Mucosa of descending colon (tissue), 3 donors: ENCODE data around the gene SLC25A25. TPM values are rescaled to one million over a fixed set of nuclear protein-coding genes. Genes with fewer than 3 reads are reported as not detected.
"Not testable (repeated sequence)": the region's sequence is repeated elsewhere in the genome, so short reads cannot be mapped to it uniquely, and the experiment has no call there.

Experiments
- ATAC-seq: fragments of 200-7000 bp; cut with Tn5 transposase; one replicate; pipeline ENCODE4 v1.9.1; 2020; ENCODE audit warnings: mild to moderate bottlenecking, moderate library complexity
- DNase-seq, 3 donors: peaks; one replicate each; pipeline ENCODE4 v3.0.0-alpha.2; 2020
- H3K36me3 ChIP-seq: fragments of 200-600 bp; one replicate; pipeline ENCODE4 v1.8.0; 2021; ENCODE audit warnings: low read depth, mild to moderate bottlenecking
- H3K4me1 ChIP-seq: fragments of 200-600 bp; one replicate; pipeline ENCODE4 v1.8.0; 2021; ENCODE audit warnings: low read depth, mild to moderate bottlenecking
- H3K4me3 ChIP-seq: fragments of 200-600 bp; one replicate; pipeline ENCODE4 v1.8.0; 2021; ENCODE audit warnings: mild to moderate bottlenecking
- H3K9me3 ChIP-seq: fragments of 200-600 bp; one replicate; pipeline ENCODE4 v1.8.0; 2021; ENCODE audit warnings: mild to moderate bottlenecking
- intact Hi-C, 2 donors: fragments of 100-400 bp; cut with DNase I in 1 of 2; cut with micrococcal nuclease in 1 of 2; formaldehyde crosslinking; loops; one replicate each; pipeline versions ENCODE4 v1.11.0 to v1.11.1; 2022; cut with DNase I, micrococcal nuclease
- total RNA-seq, 3 donors: library from RNA; stranded (reverse); fragmentation: NEBNext Ultra II Directional in 2 of 3; extraction: Animal tissue kit (Norgen Biotek cat#: 25700) in 2 of 3; gene quantifications; one replicate each; pipeline versions ENCODE4 v1.2.1 to v1.2.4, GENCODE V29; 2021 to 2023
- TF ChIP-seq, protein P1 (sequence below): fragments of 200-600 bp; IDR thresholded peaks from one replicate; pipeline ENCODE4 v1.8.0; 2022; ENCODE audit warnings: antibody characterized with exemption, mild to moderate bottlenecking
- donor health status: DM: no; HTN: no; CAD: no; lungs with moderate emphysema.
- donor health status: DM: no; HTN: no; CAD: no.
- donor health status: DM: no; HTN: yes; CAD: no.

Gene SLC25A25
- total RNA-seq, 3 donors from 2014 or later = 19.1 to 27.3 (median 21.3) TPM

DNA sequence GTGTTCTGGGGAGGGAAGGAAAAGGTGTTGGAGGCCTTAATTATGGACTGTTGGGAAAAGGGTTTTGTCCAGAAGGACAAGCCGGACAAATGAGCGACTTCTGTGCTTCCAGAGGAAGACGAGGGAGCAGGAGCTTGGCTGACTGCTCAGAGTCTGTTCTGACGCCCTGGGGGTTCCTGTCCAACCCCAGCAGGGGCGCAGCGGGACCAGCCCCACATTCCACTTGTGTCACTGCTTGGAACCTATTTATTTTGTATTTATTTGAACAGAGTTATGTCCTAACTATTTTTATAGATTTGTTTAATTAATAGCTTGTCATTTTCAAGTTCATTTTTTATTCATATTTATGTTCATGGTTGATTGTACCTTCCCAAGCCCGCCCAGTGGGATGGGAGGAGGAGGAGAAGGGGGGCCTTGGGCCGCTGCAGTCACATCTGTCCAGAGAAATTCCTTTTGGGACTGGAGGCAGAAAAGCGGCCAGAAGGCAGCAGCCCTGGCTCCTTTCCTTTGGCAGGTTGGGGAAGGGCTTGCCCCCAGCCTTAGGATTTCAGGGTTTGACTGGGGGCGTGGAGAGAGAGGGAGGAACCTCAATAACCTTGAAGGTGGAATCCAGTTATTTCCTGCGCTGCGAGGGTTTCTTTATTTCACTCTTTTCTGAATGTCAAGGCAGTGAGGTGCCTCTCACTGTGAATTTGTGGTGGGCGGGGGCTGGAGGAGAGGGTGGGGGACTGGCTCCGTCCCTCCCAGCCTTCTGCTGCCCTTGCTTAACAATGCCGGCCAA lies 40.4 kb downstream of the SLC25A25 start:
- no peak overlapping the region for H3K4me3 ChIP-seq
- intact Hi-C loops = no loop called here
- no peaks in the 10 kb centered on the region for H3K9me3 ChIP-seq
- peaks cover 10% of the 10 kb centered on the region for H3K36me3 ChIP-seq
- H3K4me1 ChIP-seq = peaks cover 36% of the 10 kb centered on the region
- TF ChIP-seq, protein P1, sequence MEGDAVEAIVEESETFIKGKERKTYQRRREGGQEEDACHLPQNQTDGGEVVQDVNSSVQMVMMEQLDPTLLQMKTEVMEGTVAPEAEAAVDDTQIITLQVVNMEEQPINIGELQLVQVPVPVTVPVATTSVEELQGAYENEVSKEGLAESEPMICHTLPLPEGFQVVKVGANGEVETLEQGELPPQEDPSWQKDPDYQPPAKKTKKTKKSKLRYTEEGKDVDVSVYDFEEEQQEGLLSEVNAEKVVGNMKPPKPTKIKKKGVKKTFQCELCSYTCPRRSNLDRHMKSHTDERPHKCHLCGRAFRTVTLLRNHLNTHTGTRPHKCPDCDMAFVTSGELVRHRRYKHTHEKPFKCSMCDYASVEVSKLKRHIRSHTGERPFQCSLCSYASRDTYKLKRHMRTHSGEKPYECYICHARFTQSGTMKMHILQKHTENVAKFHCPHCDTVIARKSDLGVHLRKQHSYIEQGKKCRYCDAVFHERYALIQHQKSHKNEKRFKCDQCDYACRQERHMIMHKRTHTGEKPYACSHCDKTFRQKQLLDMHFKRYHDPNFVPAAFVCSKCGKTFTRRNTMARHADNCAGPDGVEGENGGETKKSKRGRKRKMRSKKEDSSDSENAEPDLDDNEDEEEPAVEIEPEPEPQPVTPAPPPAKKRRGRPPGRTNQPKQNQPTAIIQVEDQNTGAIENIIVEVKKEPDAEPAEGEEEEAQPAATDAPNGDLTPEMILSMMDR = no peak
- peak in 2 of 3 donors; percentile 28 to 40 for DNase-seq
- no peak for ATAC-seq

DNA sequence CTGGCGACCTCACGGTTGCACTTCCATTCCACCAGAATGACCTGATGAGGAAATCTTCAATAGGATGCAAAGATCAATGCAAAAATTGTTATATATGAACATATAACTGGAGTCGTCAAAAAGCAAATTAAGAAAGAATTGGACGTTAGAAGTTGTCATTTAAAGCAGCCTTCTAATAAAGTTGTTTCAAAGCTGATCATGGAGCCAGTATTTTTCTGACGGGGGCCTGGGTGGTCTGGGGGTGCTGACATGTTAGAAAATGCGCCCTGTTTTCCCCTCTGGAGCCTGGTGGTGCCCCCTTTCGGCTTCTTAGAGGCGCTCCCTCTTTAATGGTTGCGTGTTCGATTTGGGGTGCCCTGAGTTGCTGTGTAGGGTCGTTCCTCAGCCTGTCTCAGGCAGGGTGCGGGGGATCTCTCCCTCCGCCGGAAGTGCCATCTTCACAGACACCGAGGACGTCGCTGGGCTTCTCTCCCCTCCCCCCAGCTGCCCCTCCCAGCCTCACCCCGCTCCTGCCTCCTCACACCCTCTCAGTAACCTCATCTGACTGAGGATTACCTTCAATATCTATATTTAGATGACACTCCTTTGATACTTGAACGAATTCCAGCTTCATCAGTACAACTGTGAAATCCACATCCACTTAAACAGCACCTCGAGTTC lies 41.1 kb downstream of the SLC25A25 start:
- no peaks in the 10 kb centered on the region for H3K9me3 ChIP-seq
- TF ChIP-seq, protein P1 = no peak
- DNase-seq (peak; percentile 57 to 62 (median 59)), ATAC-seq (peak; percentile 32)
- no peak overlapping the region for H3K4me3 ChIP-seq
- H3K4me1 ChIP-seq = peaks cover 30% of the 10 kb centered on the region
- H3K36me3 ChIP-seq = peaks cover 10% of the 10 kb centered on the region
- intact Hi-C loops = no loop called here

DNA sequence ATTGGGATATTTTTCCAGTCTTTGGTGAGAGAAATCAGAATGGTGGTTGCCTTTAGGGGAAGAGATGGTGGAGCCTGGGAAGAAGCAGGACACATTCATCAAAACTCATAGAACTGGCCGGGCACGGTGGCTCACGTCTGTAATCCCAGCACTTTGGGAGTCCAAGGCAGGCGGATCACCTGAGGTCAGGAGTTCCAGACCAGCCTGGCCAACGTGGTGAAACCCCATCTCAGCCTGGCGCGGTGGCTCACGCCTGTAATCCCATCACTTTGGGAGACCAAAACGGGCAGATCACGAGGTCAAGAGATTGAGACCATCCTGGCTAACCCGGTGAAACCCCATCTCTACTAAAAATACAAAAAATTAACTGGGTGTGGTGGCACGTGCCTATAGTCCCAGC lies 43.7 kb downstream of the SLC25A25 start:
- peak in 2 of 3 donors; percentile 35 to 36 for DNase-seq
- peaks cover 41% of the 10 kb centered on the region for H3K4me1 ChIP-seq
- ATAC-seq, H3K9me3 ChIP-seq, H3K4me3 ChIP-seq, H3K36me3 ChIP-seq: not testable (repeated sequence)
- intact Hi-C loops = loop anchor here (10.0 kb wide), 4 partner anchors 47 to 167 kb away; partner anchors contain the start of genes NAIF1 (in 1 of the 2) and SLC25A25 (in 1 of the 2)

DNA sequence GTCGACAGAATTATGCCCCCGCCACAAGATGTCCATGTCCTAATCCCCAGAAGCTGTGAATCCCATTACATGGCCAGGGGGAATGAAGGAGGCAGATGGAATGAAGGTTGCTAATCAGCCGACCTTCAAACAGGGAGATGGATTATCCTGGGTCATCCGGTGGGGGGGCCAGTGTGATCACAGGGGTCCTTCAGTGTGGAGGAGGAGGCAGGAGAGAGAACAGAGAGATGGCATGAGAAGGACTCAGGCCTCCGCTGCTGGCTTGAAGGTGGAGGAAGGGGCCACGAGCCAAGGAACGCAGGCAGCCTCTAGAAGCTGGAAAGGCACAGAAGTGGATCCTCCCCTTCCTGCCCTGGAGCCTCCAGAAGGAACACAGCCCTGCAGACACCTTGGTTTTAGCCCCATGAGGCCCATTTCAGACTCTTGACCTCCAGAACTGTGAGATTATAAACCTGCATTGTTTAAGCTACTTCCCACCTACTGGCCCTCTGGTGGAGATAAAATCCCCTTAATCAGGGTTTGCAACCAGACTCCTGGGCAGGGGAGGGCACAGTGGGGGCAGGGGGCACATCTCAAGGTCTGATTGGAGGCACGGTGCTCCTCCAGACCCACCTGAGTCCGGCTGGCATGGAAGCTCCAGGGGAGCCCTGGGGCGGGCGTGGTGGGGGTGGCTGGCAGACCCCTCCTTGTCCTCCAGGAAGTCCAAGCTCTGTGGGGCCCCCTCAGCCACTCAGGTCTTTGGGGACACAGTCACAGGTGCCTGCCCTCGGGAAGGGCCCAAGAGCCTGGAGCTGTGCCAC lies 45.7 kb downstream of the SLC25A25 start:
- Histone ChIP-seq H3K4me3 (peak overlapping the region; percentile 24), H3K9me3 (no peaks in the 10 kb centered on the region), H3K36me3 (no peaks in the 10 kb centered on the region), H3K4me1 (peaks cover 52% of the 10 kb centered on the region)
- DNase-seq (peak in 2 of 3 donors; percentile 63), ATAC-seq (no peak)
- TF ChIP-seq, protein P1 = no peak
- intact Hi-C loops = loop anchor here (10.0 kb wide), 4 partner anchors 49 to 169 kb away; partner anchors contain the start of genes NAIF1 (in 1 of the 2) and SLC25A25 (in 1 of the 2)

DNA sequence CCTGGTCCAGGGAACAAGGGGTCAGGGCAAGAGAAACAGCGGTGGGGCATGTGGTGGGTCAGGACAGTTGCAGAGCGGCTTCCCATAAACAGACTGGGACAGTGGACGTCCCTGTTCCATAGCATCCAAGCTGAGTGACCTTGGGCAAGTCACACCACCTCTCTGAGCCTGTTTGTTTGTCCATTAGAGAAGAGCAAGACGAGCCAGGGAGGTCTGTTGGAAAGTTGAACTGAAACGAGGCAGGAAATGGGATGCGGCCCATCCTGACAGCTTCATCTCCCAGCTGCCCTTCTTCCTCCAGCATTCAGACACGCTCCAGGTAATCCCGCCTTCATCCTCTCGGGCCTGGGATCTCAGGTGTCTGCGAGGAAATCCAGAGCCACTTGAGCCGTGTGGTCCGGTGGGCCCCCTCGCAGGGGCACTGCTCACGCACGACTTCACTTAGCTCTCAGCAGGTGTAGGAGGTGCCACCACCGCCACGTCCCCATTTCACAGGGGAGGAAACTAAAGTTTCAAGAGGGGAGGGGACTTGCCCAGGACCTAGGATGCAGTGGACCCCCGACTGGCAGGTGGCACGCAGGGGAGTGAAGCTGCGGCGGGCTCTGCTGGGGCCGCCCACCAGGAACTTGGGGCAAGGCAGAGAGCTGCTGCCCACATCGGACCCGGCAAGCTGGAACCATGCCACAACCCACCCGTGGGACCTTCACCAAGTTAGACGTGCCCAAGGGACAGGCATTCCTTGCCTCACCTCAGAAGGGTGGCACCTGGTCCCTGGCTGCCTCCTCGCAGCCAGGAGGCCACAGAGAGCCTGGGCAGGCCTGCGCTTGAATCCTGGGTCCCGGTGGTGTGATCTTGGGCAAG lies 46.5 kb downstream of the SLC25A25 start:
- intact Hi-C loops = loop anchor here (10.0 kb wide), 4 partner anchors 50 to 170 kb away; partner anchors contain the start of genes NAIF1 (in 1 of the 2) and SLC25A25 (in 1 of the 2)
- Histone ChIP-seq H3K9me3 (no peaks in the 10 kb centered on the region), H3K36me3 (no peaks in the 10 kb centered on the region), H3K4me1 (peaks cover 44% of the 10 kb centered on the region), H3K4me3 (peak overlapping the region; percentile 24)
- ATAC-seq = peak; percentile 0
- peak in 2 of 3 donors; percentile 54 to 71 for DNase-seq
- TF ChIP-seq, protein P1 = no peak
